CD4-positive, CD25-positive, alpha-beta regulatory T cell (primary cell): ENCODE measurements around the gene STX18. TPM values are rescaled to one million over a fixed set of nuclear protein-coding genes. Genes with fewer than 3 reads are reported as not detected.

ENCODE experiments used
- ATAC-seq, 2 donors: fragments of 150-1000 bp; cut with Tn5 transposase; one replicate each; pipeline ENCODE4 v1.10.0; 2021; ENCODE audit warnings: low read depth in 2 of 2, moderate number of reproducible peaks in 2 of 2, moderate library complexity in 1 of 2
- DNase-seq, 3 donors: peaks; one replicate each; pipeline versions ENCODE4 v3.0.0 to v3.0.0-alpha.2; 2012 to 2022; ENCODE audit warnings: mixed read lengths in 1 of 3
- H3K27ac ChIP-seq: one replicate; pipeline ENCODE4 v1.7.0; 2013; ENCODE audit warnings: mild to moderate bottlenecking, low read length; ENCODE audit not compliant: insufficient read depth, poor library complexity, severe bottlenecking
- H3K27me3 ChIP-seq: one replicate; pipeline ENCODE4 v1.7.0; 2013; ENCODE audit warnings: low read length; ENCODE audit not compliant: control insufficient read depth, insufficient read depth
- H3K36me3 ChIP-seq: one replicate; pipeline ENCODE4 v1.7.0; 2013; ENCODE audit warnings: mild to moderate bottlenecking, low read length, moderate library complexity; ENCODE audit not compliant: control insufficient read depth, insufficient read depth
- H3K4me1 ChIP-seq: 2 replicates; pipeline ENCODE4 v1.7.0; 2013; ENCODE audit warnings: mild to moderate bottlenecking, low read length; ENCODE audit not compliant: insufficient read depth, control insufficient read depth, poor library complexity, severe bottlenecking
- H3K4me3 ChIP-seq: one replicate; pipeline ENCODE4 v1.7.0; 2013; ENCODE audit warnings: low read depth, mild to moderate bottlenecking, low read length, moderate library complexity
- H3K9me3 ChIP-seq, 2 experiments: 1 replicate in 1 of 2; 2 replicates in 1 of 2; pipeline ENCODE4 v1.7.0; 2013; ENCODE audit warnings: low read length in 2 of 2, mild to moderate bottlenecking in 1 of 2, moderate library complexity in 1 of 2; ENCODE audit not compliant: control insufficient read depth in 2 of 2
- H3K27ac Mint-ChIP-seq, 3 donors: one replicate each; pipeline ENCODE4 v1.8.0; 2020 to 2022; ENCODE audit warnings: mild to moderate bottlenecking in 3 of 3, mixed read lengths in 3 of 3, moderate library complexity in 2 of 3
- H3K27me3 Mint-ChIP-seq: one replicate; pipeline ENCODE4 v1.8.0; 2022; ENCODE audit warnings: mild to moderate bottlenecking, mixed read lengths
- H3K36me3 Mint-ChIP-seq: one replicate; pipeline ENCODE4 v1.8.0; 2020; ENCODE audit warnings: mixed read lengths
- H3K4me1 Mint-ChIP-seq, 4 donors: one replicate each; pipeline ENCODE4 v1.8.0; 2020 to 2022; ENCODE audit warnings: mixed read lengths in 4 of 4, mild to moderate bottlenecking in 1 of 4
- H3K4me3 Mint-ChIP-seq, 4 donors: one replicate each; pipeline ENCODE4 v1.8.0; 2020 to 2022; ENCODE audit warnings: mild to moderate bottlenecking in 4 of 4, mixed read lengths in 4 of 4, moderate library complexity in 3 of 4
- H3K9me3 Mint-ChIP-seq, 7 donors: one replicate each; pipeline ENCODE4 v1.8.0; 2020 to 2022; ENCODE audit warnings: mixed read lengths in 7 of 7, mild to moderate bottlenecking in 3 of 7, moderate library complexity in 2 of 7
- polyA plus RNA-seq, 4 donors: library from polyadenylated mRNA; unstranded; fragments of 300-500 nt; fragmentation: Illumina TruSeq; gene quantifications; one replicate each; pipeline ENCODE4 v1.2.3, GENCODE V29; 2021
- total RNA-seq: library from RNA; stranded (reverse); gene quantifications from one replicate; pipeline ENCODE4 v1.2.3, GENCODE V29; 2022

Gene STX18
- total and polyA plus RNA-seq, 5 donors from 2014 or later: 15.9 to 27.2 (median 23.6) TPM

DNA sequence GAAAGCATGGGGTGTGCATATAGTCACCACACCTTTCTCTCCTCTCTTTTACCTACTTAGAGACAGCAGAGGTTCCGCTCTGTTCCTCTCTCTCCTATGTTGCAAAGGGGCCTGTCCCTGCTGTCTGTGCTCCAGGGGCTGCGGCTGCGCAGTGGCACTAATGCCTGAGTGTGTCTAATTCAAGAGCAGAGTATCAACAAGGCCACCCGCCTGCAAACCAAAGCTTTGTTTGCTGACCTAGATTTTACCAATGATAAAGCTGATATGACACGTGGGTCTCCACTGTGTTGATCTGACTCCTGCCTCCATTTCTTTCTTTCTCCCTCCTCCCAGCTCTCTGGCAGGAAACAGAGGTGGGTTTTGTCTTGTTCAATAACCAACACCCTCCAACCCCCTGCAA lies 80.0 kb downstream of the STX18 start:
- Histone ChIP-seq H3K27me3 (no peaks in the 10 kb centered on the region), H3K27ac (peak overlapping the region; percentile 70), H3K36me3 (peaks cover 33% of the 10 kb centered on the region), H3K4me3 (peak overlapping the region; percentile 19), H3K9me3 (no peaks in the 10 kb centered on the region), H3K4me1 (peaks cover 30% of the 10 kb centered on the region)
- ATAC-seq: peak; percentile 75 to 81
- Mint-ChIP-seq H3K9me3 (peaks cover 0 to 4% (median 0%) of the 10 kb centered on the region in 7 donors), H3K27me3 (no peaks in the 10 kb centered on the region), H3K4me1 (peaks cover 25 to 54% (median 30%) of the 10 kb centered on the region in 4 donors), H3K36me3 (peaks cover 57% of the 10 kb centered on the region), H3K4me3 (peak overlapping the region; percentile 7 to 82 (median 60)), H3K27ac (peak overlapping the region; percentile 93 to 99 (median 95))
- peak; percentile 30 to 73 (median 58) for DNase-seq

DNA sequence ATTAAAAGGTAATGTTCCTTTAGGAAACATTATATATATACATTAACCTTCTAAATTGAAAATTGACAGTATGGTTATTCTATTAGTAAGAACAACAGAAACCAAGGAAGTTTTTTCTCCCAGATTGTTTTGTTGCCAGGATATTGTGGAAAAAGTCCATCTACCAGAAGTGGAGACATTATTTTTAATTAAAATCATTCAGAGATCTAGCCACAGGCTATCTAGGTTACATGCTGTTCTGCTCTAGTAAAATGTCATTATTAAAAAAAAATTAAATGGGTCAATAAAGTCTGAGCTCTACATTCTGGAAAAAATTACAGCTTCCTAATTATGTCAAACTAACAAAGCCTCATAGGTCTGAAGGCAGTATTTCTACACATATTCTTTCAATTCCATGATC lies 80.7 kb downstream of the STX18 start:
- H3K9me3 Mint-ChIP-seq: peaks cover 0 to 3% (median 0%) of the 10 kb centered on the region in 7 donors
- DNase-seq (no peak), ATAC-seq (no peak)
- no peaks in the 10 kb centered on the region for H3K27me3 Mint-ChIP-seq
- peaks cover 25 to 54% (median 30%) of the 10 kb centered on the region in 4 donors for H3K4me1 Mint-ChIP-seq
- peaks cover 56% of the 10 kb centered on the region for H3K36me3 Mint-ChIP-seq
- H3K4me3 Mint-ChIP-seq: peak overlapping the region in 2 of 4 donors; percentile 71 to 82
- Histone ChIP-seq H3K9me3 (no peaks in the 10 kb centered on the region), H3K27me3 (no peaks in the 10 kb centered on the region), H3K27ac (peak overlapping the region; percentile 70), H3K4me1 (peaks cover 30% of the 10 kb centered on the region), H3K4me3 (peak overlapping the region; percentile 19), H3K36me3 (peaks cover 35% of the 10 kb centered on the region)
- H3K27ac Mint-ChIP-seq: peak overlapping the region; percentile 93 to 99 (median 95)

DNA sequence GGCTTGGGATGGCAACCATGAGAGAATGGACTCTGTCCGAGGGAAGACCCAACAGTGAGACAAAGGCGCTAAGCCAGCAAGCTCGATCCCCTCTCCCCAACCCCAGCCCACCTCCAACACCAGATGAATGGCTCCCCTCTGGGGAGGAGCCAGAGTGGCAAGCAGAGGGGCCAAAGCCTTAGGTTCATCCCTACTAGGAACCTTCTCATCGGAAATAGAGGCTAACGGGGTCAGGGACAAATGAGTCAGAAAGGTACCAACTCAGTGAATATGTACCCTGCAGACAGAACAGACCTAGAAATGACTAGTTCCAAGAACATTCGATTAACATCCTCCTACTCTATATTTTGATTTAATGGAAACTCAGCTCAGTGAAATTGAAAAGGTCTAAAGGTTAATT lies 81.1 kb downstream of the STX18 start:
- Mint-ChIP-seq H3K4me3 (no peak overlapping the region), H3K36me3 (peaks cover 54% of the 10 kb centered on the region), H3K4me1 (peaks cover 25 to 54% (median 30%) of the 10 kb centered on the region in 4 donors)

DNA sequence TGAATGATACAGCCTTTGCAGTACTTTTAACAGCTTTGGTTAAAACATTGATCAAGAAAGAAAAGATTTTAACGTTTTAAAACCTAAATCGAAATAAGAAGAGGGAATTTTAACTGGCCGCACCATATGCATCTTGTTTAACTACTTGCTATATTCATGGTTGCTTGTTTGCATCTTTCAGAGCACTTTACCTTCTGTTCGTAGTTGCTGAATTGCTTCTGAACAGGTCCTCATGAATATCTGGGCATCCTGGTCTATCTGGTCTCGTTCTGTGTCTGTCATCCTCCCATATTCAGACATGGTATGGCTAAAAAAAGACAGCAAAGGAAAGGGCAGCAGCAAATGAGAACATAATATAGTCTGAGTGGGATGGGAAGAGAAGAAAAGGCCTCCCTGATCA lies 82.7 kb downstream of the STX18 start:
- no peak for ATAC-seq

More for the DNA sequence above, 81.1 kb downstream of the STX18 start:
- peaks cover 0 to 3% (median 0%) of the 10 kb centered on the region in 7 donors for H3K9me3 Mint-ChIP-seq
- no peaks in the 10 kb centered on the region for H3K27me3 ChIP-seq
- no peaks in the 10 kb centered on the region for H3K27me3 Mint-ChIP-seq
- peaks cover 30% of the 10 kb centered on the region for H3K4me1 ChIP-seq
- no peaks in the 10 kb centered on the region for H3K9me3 ChIP-seq
- peak overlapping the region; percentile 70 to 93 (median 86) for H3K27ac Mint-ChIP-seq
- peak in 1 of 3 donors; percentile 38 for DNase-seq
- H3K36me3 ChIP-seq: peaks cover 36% of the 10 kb centered on the region
- peak overlapping the region; percentile 70 for H3K27ac ChIP-seq
- no peak overlapping the region for H3K4me3 ChIP-seq
- no peak for ATAC-seq

DNA sequence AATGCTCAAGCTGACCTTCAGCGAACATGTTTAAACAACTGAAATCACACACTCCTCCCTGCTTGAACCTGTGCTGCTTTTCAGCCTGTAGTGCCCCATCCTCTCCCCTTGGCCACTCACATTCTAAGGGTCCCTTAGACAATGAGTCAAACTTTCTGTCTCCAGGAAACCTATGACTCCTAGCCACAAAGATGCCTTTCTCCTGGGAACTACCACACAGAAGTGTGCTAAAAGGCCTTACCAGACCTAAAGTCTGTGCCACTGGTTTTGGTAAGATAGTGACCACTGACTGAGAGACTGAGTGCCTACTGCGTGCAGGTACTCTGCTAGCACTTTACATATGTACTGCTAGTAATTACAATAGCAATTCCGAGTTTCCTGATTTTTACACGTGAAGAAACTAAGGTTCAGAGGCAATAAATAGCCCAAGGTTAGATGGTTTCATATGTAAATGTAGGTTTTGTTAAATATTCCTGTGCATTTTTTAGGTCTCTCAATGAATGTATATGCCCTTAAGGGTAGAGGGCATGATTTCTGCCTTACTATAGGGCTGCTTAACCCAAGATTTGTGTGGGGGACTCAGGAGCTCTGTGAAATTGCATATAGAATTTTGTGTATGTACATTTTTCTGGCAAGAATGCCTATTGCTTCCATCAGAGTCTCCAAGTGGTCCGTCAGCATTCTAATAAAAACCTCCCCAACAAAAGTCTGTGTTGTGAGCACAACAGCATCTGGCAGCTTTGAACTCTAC lies 83.9 kb downstream of the STX18 start:
- Histone ChIP-seq H3K4me3 (no peak overlapping the region), H3K27ac (no peak overlapping the region), H3K27me3 (no peaks in the 10 kb centered on the region), H3K9me3 (no peaks in the 10 kb centered on the region), H3K4me1 (peaks cover 26% of the 10 kb centered on the region), H3K36me3 (peaks cover 52% of the 10 kb centered on the region)
- H3K27ac Mint-ChIP-seq: peak overlapping the region in 2 of 3 donors; percentile 61 to 79
- peaks cover 61% of the 10 kb centered on the region for H3K36me3 Mint-ChIP-seq
- no peak overlapping the region for H3K4me3 Mint-ChIP-seq
- H3K9me3 Mint-ChIP-seq: no peaks in the 10 kb centered on the region
- peaks cover 19 to 35% (median 24%) of the 10 kb centered on the region in 4 donors for H3K4me1 Mint-ChIP-seq
- ATAC-seq (no peak), DNase-seq (no peak)
- H3K27me3 Mint-ChIP-seq: no peaks in the 10 kb centered on the region

More for the DNA sequence above, 82.7 kb downstream of the STX18 start:
- Mint-ChIP-seq H3K4me3 (peak overlapping the region in 1 of 4 donors; percentile 17), H3K9me3 (no peaks in the 10 kb centered on the region), H3K27me3 (no peaks in the 10 kb centered on the region), H3K36me3 (peaks cover 54% of the 10 kb centered on the region), H3K27ac (peak overlapping the region; percentile 46 to 79 (median 75)), H3K4me1 (peaks cover 24 to 43% (median 27%) of the 10 kb centered on the region in 4 donors)
- H3K27me3 ChIP-seq: no peaks in the 10 kb centered on the region
- H3K4me3 ChIP-seq: no peak overlapping the region
- H3K4me1 ChIP-seq: peaks cover 30% of the 10 kb centered on the region
- H3K9me3 ChIP-seq: no peaks in the 10 kb centered on the region
- DNase-seq: no peak
- peaks cover 44% of the 10 kb centered on the region for H3K36me3 ChIP-seq
- no peak overlapping the region for H3K27ac ChIP-seq

DNA sequence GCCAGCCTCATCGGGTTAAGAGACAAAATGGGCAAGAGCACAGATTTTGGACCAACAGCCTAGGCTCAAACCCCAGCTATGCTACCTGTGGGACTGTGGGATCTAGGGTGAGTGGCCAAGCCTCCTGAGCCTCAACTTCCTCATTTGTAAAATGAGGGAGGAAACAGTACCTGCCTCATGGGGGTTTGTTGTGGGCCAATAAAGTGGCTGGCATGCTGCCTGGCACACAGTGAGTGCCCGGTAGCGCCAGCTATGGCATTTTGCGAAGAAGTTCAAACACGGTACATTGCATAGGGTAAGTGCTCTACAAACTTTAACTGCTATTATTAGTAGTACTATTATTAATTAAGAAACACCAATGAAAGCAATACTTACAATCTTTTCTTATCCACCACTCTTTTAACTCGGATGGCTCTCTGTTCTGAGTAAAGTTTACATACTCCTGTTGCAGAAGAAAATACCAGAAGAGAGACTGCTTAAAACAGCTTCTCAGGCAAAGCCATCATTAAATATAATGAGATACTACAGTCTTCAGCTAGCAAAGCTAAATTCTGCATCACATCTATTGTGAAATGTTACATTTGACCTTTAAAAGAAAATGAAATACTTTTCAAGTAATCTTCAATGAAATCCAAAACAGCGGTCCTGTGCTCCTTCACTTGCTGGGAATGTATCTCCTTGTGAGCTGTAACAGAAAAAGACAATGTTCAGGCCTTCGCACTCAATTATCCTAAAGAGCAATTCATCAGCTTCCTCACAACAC lies 84.9 kb downstream of the STX18 start:
- Mint-ChIP-seq H3K4me1 (peaks cover 9 to 25% (median 16%) of the 10 kb centered on the region in 4 donors), H3K9me3 (no peaks in the 10 kb centered on the region), H3K36me3 (peaks cover 70% of the 10 kb centered on the region), H3K27me3 (no peaks in the 10 kb centered on the region), H3K27ac (no peak overlapping the region), H3K4me3 (no peak overlapping the region)
- Histone ChIP-seq H3K27me3 (no peaks in the 10 kb centered on the region), H3K9me3 (no peaks in the 10 kb centered on the region), H3K27ac (no peak overlapping the region), H3K4me1 (peaks cover 16% of the 10 kb centered on the region), H3K4me3 (no peak overlapping the region), H3K36me3 (peaks cover 52% of the 10 kb centered on the region)
- DNase-seq (no peak), ATAC-seq (no peak)

DNA sequence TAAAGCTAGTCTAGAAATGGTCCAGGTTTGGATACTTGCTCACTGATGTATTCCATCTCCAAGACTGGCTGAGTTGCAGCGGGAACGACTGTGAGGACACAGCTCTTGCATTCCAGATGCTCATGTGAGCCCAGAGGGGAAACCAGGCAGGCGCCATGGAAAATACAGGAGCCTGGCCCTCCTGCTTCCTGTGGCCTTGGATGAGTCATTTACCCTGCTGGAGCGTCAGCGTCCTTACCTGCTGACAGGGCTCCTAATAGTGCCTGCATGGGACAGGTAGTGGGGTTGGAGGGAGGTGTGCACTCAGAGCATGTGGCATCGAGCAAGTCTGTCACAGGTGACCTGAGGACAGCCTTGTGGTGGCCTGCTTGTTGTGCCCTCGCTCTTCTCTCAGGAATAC lies 85.5 kb downstream of the STX18 start:
- Histone ChIP-seq H3K36me3 (peaks cover 52% of the 10 kb centered on the region), H3K27ac (no peak overlapping the region), H3K4me1 (peaks cover 9% of the 10 kb centered on the region), H3K27me3 (no peaks in the 10 kb centered on the region), H3K4me3 (no peak overlapping the region), H3K9me3 (no peaks in the 10 kb centered on the region)
- H3K4me3 Mint-ChIP-seq: no peak overlapping the region
- no peak for ATAC-seq
- no peaks in the 10 kb centered on the region for H3K27me3 Mint-ChIP-seq
- no peak for DNase-seq
- H3K36me3 Mint-ChIP-seq: peaks cover 76% of the 10 kb centered on the region
- H3K9me3 Mint-ChIP-seq: no peaks in the 10 kb centered on the region
- H3K27ac Mint-ChIP-seq: no peak overlapping the region
- H3K4me1 Mint-ChIP-seq: peaks cover 2 to 18% (median 10%) of the 10 kb centered on the region in 4 donors
